C1 segment of cervical spinal cord (tissue), 14 donors: ENCODE results near the gene CDH13.

Experiments used
- DNase-seq, 14 donors: peaks; one replicate each; lab custom pipeline; 2025; lab: John Stamatoyannopoulos, UW

Gene CDH13

GRCh38 chr16:82626791-82627261 lies at the start of gene CDH13:
TSS of gene CDH13 (plus strand) at chr16:82626969.
- DNase-seq: peak in 1 of 14 donors; percentile 16

GRCh38 chr16:82580298-82580890 lies 46.4 kb upstream of the CDH13 start:
- peak in 8 of 14 donors; percentile 2 to 35 (median 12) for DNase-seq

DNA sequence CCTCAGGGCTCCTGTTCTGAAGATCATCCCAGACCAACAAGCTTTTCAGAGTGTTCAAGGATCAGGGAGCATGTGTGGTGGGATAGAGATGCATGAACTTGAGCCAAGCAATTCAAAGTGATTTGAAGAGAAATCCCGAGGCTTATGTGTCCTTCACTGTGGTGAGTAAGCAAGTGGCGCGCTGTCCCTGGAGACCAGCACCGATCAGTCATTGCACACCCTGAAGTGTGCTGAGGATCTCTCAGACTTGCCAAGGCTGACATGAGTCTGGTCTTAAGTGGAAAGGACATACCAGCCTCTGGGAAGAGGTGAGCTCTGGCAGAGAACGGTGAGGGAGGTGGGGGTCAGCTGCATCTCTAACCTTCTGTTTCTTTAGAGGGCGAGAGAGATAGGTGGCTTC lies 43.8 kb upstream of the CDH13 start:
- DNase-seq: no peak

DNA sequence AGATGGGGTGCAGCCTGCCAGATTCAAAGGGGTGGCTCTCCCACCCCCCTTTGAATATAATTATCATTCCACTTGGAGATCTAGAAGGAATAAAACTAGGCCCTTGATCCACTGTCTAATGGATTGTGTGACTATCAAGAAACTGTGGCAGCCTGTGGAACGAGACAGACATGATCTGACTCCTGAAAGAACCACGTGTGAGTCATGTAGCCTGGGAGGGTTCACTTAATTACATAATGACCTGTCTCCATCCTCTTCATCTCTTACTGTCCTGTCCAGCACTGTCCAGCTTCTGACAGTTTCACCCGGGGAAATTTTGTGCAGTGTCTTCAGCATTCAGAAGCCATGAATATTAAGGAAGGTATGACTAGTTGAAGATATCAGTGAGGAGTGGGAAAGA lies 43.3 kb upstream of the CDH13 start:
- no peak for DNase-seq

DNA sequence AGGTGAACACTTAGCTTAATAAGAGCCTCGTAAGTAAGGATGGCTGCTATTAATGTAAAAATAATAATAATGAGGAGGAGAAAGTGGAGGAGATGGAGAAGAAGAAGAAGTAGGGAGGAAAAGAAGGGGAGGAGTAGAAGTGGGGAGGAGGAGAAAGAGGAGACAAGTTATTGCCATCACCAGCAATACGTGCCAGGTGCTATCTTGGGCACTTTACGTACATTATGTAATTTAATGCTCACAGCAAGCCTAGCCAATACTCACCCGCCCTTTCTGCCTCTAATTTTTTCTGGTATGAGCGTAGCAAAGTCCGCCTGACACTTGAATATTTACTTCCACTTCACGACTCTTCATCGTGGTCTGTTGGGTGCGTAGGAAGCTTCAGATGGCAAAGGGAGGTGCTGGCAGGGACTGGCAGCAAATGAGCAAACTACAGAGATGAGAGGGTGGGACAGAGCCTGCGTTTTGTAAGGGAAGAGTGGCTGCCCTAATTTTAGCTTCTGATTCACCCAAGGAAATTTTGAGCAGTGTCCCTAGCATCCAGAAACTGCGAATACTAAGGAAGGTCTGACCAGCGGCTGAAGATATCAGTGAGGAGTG lies 42.1 kb upstream of the CDH13 start:
- no peak for DNase-seq

DNA sequence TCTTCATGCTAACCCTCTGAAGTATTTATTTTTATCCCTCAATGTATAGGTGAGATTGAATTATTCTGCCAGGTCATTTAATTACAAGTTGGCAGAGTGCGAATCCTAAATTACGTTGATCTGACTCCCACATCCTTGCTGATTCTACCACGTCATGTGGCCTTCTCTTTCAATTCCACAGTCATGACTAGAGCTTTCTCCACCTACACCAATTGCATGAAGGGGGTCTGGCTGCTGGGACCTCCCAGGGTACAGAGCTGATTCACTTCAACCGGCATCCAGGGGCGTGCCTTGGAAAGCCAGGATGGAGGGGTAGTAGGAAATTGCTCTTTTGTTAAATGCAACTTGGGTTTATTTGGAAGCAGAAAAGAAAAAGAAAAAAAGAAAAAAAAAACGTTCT lies 41.1 kb upstream of the CDH13 start:
- no peak for DNase-seq

DNA sequence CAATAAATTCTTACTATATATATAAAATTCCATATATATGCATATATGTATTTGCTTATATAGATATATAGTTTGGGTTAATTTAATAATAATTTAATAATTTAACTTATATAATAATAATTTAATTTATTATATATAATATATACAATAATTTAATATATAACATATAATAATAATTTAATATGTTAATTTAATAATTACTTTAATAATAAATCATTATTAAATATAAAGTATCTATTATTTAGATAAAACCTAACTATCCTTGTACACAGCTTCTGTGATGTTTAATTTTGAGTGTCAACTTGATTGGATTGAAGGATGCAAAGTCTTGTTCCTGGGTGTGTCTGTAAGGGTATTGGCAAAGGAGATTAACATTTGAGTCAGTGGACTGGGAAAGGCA lies 40.6 kb upstream of the CDH13 start:
- DNase-seq: no peak

GRCh38 chr16:82587289-82587688 lies 39.5 kb upstream of the CDH13 start:
- no peak for DNase-seq

DNA sequence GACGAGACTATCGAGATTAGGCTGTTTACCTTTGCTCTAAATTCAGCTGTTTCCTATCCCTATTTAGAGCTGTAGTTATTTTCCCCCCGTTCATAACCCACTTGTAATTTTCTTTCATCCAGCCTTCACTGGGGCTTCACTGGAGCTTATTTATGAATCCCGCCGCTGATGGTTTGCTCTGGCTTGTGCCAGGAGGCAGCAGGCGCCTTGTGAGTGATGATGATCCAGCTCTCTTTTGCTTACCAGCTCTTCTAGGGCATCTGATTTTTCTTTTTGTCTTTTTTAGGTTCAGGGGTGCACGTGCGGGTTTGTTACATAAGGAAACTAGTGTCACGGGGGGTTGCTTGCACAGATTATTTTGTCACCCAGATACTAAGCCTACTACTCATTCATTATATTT lies 37.4 kb upstream of the CDH13 start:
- DNase-seq: no peak

DNA sequence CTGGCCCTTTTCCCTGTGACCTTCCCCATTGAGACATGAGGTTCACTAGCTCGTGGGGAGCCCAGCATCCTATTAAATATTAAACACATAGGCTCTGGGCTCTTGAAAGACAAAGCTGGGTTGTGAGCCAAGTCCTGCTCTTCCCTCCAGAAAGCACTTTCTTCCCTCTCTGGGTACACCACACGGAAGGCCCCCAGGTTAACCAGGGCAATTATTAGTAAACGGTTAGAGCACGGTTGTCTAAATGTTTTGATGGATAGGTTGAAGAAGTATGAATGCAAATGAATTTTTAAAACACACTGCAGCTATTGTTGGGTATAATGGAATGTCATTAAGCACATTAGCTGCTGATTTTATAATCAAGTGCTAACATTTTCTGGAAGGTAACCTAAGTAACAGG lies 32.7 kb upstream of the CDH13 start:
- DNase-seq: no peak

- DNase-seq: no peak
Measured at GRCh38 chr16:82598771-82599170, 28.0 kb upstream of the CDH13 start.

GRCh38 chr16:82601989-82602640 lies 24.7 kb upstream of the CDH13 start:
- DNase-seq: no peak

DNA sequence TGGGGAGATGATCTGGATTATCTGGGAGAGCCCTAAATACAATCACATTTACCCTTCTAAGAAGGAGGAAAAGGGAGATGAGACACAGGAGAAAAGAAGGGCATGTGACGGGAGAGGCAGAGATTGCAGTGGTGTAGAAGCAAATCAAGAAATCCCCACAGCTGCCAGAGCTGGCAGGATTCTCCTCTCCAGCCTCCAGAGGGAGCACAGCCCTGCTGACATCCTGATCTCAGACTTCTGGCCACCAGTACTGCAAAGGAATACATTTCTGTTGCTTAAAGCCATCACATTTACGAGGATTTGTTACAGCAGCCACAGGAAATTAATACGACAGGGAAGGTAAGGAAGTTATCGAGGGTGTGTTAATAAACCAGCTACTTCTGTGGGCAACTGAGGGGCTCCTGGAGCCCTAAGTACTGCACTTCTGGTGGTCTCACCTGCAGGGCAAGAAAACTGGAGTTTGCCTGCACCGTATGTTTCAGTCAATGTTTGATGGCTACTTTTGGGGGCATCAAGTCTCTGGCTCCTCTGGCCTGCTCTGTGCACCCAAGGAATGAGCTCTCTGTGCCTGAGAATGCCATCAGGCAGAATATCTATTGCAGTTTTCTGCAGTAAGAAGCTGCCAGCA lies 22.9 kb upstream of the CDH13 start:
- peak in 9 of 14 donors; percentile 4 to 49 (median 17) for DNase-seq

- no peak for DNase-seq
Measured at GRCh38 chr16:82605076-82605475, 21.7 kb upstream of the CDH13 start.

DNA sequence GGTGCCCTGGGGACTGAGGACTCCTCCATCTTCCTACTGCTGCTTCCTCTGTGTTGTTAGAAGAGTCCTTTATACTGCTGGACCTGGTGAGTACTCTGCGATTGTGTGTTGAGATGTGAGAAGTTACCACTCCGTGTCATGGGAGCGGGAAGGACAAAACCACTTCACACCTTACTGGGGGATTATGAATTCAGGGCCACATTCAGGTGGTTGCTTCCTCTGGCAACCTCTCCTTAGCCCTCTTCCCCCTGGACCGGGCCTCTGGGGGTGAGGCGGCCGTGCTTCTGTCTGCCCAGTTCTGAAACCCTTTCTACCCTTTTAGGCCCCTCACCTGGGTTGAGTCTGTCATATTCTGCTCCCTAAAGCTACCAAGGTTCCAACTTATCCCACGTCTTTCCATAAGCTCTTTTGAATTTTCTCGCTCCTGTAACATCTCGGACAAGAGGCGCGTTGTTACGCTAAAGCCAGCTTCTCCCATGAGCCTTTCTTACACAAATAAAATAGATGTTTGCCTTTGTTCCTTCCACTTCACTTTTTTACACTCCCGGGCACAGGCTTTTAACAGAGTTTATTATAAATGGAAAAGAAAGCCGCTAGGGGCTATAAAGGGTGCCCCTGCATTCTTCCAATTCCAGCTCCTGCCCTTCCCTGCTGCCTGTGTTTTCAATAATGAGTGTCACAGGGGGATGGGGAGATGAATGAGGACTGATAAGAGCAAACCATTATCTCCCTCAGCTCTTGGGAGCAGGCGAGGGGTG lies 20.7 kb upstream of the CDH13 start:
- no peak for DNase-seq

- DNase-seq: peak in 1 of 14 donors; percentile 3
Measured at GRCh38 chr16:82609140-82609539, 17.6 kb upstream of the CDH13 start.

DNA sequence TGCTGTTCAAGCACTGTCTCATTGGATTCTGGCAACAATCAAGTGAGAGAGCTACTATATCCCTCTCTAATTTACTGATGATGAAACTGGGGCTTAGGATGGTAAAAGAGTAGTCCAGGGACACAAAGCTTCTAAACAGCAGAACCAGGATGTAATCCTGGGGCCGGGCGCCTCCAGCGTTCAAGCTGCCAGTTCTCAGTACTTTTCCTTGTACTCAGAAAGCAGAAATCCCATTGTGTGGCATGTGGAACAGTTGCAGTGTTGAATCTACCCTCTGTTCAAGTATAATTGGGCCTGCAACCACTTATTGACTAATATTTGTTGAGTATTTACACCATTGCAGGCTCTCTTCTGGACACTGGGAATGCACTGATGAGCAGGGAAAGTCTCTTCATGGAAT lies 14.5 kb upstream of the CDH13 start:
- DNase-seq: peak in 1 of 14 donors; percentile 6

DNA sequence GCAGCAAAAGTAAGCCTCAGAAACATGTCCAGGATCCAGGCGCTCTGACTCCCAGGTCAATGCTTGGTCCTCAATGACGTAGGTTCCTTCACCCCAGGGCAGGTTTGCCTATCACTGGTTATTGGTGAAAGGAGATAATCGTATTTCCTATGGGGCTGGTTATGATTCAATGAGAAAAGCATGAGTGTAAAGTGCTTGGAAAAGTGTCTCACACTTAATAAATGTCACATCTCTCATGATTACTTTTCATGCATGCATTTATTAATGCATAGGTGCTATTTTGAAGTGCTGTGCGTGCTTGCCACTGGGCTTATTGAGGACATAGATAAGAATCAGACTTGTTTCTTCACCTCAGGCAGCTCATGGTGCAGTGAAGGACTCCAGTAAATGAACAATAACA lies 10.4 kb upstream of the CDH13 start:
- DNase-seq: no peak

DNA sequence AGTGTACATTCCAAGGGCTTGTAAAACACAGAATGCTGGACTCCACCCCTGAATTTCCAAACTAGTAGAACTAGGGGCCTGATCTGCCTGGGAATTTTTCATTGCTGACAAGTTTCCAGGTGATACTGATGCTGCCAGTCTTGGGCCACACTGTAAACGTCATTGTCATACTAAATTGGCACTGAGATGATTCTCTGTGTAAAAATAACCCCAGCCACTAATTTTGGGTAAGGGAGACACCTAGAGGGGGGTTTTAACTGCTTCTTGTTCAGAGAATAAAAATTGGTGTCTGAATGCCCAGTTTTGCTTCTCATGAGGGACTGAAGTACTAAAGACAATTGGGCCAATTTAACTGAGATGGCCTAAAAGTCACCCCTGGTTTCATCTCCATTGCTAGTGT lies 5.0 kb upstream of the CDH13 start:
- no peak for DNase-seq

- no peak for DNase-seq
Measured at GRCh38 chr16:82623241-82623640, 3.5 kb upstream of the CDH13 start.

GRCh38 chr16:82625066-82625968 lies 1.5 kb upstream of the CDH13 start:
- DNase-seq: no peak
